HTR-8/SVneo (cell line): ENCODE results near the gene EIF4E1B.

ENCODE experiments used
- DNase-seq: peaks from one replicate; pipeline ENCODE4 v3.0.0; 2011; ENCODE audit warnings: low spot score, mixed read lengths; ENCODE audit not compliant: insufficient read length
- FAIRE-seq: peaks from 2 replicates; lab custom pipeline; 2011; peaks lifted over from hg19 to GRCh38; lab: Jason Lieb, UNC

Gene EIF4E1B

DNA sequence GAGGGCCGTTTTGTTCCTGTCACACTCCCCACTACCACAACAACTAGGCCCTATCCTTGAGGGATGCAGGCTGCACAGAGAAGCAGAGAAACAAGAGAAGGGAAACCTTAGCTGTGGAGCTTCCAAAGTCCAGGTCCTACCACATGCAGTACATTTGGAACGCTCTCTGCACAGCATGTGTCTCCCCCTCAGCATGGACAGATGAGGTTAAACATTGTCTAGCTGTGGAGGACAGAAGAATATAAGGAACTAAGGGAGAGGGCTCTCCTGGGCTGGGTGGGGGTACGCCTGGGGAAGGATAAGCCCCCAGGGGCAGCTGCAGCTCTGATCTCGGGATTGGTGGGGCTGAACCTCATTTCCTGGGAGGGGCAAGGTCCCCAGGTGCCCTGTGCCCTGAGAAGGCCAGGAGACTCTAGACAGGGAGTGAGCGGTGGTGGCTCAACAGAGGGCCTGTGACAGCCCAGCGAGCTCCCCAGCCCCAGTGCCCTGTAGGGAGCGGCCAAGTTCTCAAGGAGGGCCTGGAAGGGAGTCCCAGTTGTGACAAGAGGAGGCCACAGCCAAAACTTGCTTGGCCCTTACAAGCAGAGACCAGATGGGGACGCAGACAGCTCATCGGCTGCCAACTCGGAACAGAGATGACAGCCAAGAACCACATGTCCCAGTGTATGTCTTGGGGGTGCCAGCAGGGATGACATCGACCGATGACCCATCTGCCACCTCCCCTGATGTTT, 46.9 kb downstream of the EIF4E1B start:
- FAIRE-seq: no peak

GRCh38 chr5:176678584-176678983, 48.1 kb downstream of the EIF4E1B start:
- DNase-seq (no peak), FAIRE-seq (no peak)

More for the DNA sequence above, 46.9 kb downstream of the EIF4E1B start:
- no peak for DNase-seq

- FAIRE-seq (no peak), DNase-seq (no peak)
Measured at GRCh38 chr5:176679365-176680225, 49.1 kb downstream of the EIF4E1B start.

- FAIRE-seq (no peak), DNase-seq (no peak)
Measured at GRCh38 chr5:176680226-176680563, 49.7 kb downstream of the EIF4E1B start.

DNA sequence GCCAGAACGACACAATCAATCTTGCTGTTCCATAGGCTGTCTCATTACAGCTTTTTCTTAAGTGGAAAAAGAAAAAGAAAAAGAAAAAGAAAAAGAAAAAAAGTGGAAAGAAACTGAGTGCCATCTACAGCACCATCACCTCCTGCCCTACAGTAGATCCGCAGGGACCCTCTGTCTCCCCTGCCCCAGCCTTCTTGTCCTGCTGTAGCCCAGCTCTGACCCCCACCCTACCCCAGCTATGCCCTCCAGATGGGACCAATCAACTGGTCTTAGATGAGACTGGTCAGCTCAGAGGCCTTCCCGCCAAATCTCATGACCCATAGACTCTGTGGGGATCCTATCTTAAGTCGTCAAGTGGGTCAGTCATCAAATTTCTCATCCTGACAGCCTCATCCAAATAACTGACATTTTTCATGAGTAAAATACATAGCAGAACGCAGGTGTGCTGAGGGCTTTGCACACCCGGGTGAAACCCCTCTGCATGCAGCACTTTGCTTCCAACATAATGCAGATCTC, 51.6 kb downstream of the EIF4E1B start:
- FAIRE-seq (no peak), DNase-seq (no peak)

DNA sequence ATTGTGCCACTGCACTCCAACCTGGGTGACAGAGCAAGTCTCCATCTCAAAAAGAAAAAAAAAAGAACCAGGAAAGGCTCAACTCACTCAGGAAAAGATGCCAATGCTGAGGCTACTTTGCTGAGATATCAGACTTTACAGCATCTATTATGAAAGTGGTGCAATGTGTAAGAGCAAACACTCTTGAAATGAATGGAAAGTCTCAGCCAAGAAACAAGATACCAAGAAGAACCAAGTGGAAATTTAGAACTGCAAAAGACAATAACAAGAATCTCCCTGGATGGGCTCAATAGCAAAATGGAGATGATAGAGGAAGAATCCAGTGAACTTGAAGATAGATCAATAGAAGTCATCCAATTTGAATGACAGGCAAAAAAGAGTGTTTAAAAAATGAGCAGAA, 54.5 kb downstream of the EIF4E1B start:
- DNase-seq: no peak
- no peak for FAIRE-seq

- no peak for FAIRE-seq
Measured at GRCh38 chr5:176687247-176687646, 56.8 kb downstream of the EIF4E1B start.

GRCh38 chr5:176687881-176688280, 57.4 kb downstream of the EIF4E1B start:
- DNase-seq: no peak
- FAIRE-seq: no peak

More at GRCh38 chr5:176687247-176687646, 56.8 kb downstream of the EIF4E1B start:
- no peak for DNase-seq

DNA sequence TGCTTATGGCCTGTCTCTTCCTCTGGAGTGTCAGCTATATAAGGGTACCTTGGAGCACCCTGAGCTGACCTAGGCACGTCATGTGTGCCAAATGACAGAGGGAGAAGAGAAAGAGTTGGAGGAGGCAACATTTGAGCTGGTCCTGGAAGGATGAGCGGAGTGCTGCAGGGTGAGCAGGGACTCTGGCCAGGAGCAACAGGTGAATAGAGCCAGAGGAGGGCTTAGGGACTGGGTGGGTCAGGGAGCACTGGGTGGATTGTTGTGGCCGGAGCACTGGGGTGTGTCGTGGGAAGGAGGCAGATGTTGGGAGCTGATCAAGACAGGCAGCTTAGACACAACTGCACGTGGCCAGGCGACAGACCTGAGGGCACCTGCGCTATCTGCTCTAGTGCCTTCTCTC, 60.4 kb downstream of the EIF4E1B start:
- FAIRE-seq (no peak), DNase-seq (no peak)

GRCh38 chr5:176691524-176691923, 61.0 kb downstream of the EIF4E1B start:
- no peak for DNase-seq
- FAIRE-seq: no peak

- FAIRE-seq: no peak
- no peak for DNase-seq
Measured at GRCh38 chr5:176692326-176692725, 61.9 kb downstream of the EIF4E1B start.

GRCh38 chr5:176692839-176693476, 62.5 kb downstream of the EIF4E1B start:
- DNase-seq (no peak), FAIRE-seq (no peak)

DNA sequence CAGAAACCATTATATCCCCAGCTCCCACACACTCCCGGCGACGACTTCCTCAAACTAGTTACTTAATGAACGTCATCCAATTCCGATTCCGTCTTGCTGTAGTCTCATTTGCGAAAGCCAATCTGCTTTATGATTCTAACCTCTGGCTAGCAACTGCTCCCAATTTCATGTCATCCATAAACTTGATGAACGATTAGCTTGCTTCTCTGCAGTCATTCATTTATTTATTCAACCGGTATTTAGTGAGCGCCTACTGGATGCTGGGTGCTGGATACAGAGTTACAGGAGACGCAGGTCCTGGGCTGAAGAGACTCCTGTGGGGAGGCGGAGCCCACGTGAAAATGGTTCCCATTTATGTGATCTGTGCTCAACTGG, 63.0 kb downstream of the EIF4E1B start:
- no peak for DNase-seq
- FAIRE-seq: no peak

GRCh38 chr5:176694146-176694545, 63.7 kb downstream of the EIF4E1B start:
- FAIRE-seq (no peak), DNase-seq (no peak)

DNA sequence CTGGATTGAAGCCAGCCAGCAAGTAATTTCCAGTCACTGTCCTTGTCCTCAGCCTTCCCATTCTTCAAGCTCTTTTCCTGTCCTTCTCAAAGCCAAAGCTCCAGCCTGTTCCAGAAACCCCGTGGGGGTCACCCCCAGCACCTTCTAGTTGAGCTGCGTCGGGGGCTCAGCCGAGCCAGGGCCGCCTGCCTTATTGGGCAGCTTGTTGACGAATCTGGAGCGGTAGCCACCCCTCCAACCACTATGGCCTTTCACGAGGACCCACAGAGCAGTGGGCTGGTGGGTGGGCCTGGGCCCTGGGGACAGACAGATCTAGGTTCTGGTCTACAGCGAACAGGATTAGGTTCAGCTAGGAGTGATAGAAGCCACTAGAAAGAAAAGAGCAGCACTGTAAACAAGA, 64.2 kb downstream of the EIF4E1B start:
- no peak for FAIRE-seq
- no peak for DNase-seq

DNA sequence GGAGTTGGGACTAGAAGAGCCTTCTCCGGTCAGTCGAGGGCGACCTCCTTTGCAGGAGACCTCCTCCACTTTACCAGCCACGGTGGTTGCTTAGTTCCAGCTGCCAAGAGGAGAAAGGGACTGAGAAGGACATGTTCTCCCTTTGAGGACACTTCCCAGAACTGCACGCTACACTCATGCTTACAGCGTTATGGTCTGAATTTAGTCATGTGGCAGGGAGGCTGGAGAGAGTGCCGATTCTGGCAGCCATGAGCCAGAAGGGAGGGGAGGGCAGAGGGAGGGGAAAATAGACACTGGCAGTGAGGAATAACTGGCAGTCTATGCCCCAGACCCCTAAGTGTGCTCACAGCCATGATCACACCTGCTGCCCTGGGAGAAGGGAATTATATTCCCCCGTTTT, 64.6 kb downstream of the EIF4E1B start:
- FAIRE-seq (no peak), DNase-seq (no peak)
